ENCODE measurements around the gene SCMH1.
A peak's percentile ranks its signal among the peaks of the same experiment; 100 is the strongest.
"Not testable (repeated sequence)": the region's sequence is repeated elsewhere in the genome, so short reads cannot be mapped to it uniquely, and the experiment has no call there.

Gene SCMH1

GRCh38 chr1:41239988-41240610, 2.0 kb downstream of the SCMH1 start:
- DNase-seq (ENCODE audit: low spot score): peak; percentile 50
- TF ChIP-seq CTCF (IDR thresholded peaks at IDR 0.05; ENCODE audit: extremely low read depth, missing control alignments): no peak

DNA sequence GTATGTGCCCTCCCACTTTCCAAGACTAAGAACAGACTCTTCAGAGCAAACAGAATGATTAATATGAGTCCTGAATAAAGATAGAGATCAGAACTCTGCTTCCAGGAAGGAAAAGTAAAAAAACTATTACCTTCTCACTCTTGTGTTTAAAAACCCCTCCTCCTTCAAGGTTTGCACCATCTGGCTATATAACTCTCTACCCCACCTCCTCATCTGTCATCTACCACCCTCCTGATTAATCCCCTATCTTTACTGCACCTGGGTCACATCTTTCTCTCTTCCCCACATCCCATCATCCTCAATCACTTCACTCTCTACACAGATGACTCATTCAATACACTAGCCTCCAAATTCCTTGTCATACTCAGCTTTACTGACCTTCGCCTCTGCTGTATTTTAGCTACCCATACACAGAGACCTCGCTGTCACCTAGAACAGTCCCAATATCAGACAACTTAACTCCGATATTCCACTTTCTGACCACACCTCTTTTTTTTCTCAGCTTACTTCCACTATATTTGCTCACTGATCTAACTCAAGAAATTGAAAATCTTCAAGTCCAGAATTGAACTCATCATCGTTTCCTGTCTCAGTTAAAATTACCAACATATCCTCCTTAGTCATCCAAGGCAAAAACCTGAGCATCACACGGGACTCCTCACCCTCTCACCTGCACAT, 3.7 kb downstream of the SCMH1 start:
- no peak for TF ChIP-seq CTCF (IDR thresholded peaks at IDR 0.05; ENCODE audit: extremely low read depth, missing control alignments)
- no peak for DNase-seq (ENCODE audit: low spot score)

DNA sequence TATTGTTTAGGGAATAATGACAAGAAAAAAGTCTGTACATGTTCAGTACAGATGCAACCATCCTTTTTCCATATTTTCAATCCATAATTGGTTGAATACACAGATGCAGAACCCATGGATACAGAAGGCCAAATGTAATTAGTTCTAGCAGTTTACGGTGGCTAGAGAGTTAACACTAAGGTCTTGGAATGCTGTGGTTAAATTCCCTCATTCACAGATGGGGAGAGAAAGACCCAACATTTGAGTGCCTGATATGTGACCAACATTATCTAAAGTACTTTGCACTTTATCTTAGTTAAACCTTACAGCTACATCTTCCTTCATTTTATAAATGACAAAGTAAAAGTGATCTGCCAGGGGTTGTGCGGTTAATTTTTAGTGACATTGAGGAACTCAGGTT, 5.3 kb downstream of the SCMH1 start:
- no peak for DNase-seq (ENCODE audit: low spot score)
- TF ChIP-seq CTCF (IDR thresholded peaks at IDR 0.05; ENCODE audit: extremely low read depth, missing control alignments): no peak

DNA sequence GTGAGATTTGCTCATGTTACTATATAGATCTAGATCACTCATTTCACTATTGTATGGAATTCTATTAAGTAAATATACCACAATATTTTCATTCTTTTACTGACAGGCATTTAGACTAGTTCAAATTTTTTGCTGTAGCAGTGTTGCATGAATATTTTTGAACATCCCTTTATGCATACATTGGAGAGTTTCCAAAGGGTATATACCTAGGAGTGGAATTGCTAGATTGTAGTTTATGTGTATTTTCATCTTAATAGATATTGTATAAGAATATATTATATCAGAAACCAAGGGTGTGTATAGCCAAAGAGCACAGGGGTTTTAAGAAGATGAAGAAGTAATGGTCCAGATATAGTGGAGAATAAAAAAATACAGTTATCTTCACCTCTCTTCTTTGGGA, 6.2 kb downstream of the SCMH1 start:
- no peak for TF ChIP-seq CTCF (IDR thresholded peaks at IDR 0.05; ENCODE audit: extremely low read depth, missing control alignments)
- DNase-seq (ENCODE audit: low spot score): no peak

GRCh38 chr1:41233708-41234107, 8.4 kb downstream of the SCMH1 start:
- no peak for DNase-seq (ENCODE audit: low spot score)
- no peak for TF ChIP-seq CTCF (IDR thresholded peaks at IDR 0.05; ENCODE audit: extremely low read depth, missing control alignments)

DNA sequence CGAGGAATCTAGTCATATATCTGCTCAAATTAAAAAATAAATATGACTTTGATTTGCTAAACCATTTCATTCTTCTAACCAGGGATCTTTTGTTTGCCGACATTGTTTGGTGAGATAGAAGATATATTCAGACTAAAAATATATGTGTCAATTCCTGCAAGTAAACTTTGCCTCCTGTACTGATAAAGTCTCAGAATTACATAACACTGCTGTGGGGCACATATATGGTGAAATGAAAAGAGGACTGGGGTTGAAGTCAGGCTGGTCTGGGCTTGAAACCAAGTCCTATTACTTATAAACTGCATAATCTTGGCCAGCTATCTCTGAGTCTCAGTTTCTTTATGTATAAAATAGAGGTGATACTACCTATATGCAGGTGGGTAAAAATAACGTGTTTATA, 9.8 kb downstream of the SCMH1 start:
- TF ChIP-seq CTCF (IDR thresholded peaks at IDR 0.05; ENCODE audit: extremely low read depth, missing control alignments): no peak
- DNase-seq (ENCODE audit: low spot score): no peak

GRCh38 chr1:41230656-41231055, 11.4 kb downstream of the SCMH1 start:
- no peak for DNase-seq (ENCODE audit: low spot score)
- no peak for TF ChIP-seq CTCF (IDR thresholded peaks at IDR 0.05; ENCODE audit: extremely low read depth, missing control alignments)

- DNase-seq (ENCODE audit: low spot score): not testable (repeated sequence)
Observed at GRCh38 chr1:41229219-41229618, 12.9 kb downstream of the SCMH1 start.
